ENCODE data around the gene SH3BP5L.

- TF ChIP-seq, protein P1, sequence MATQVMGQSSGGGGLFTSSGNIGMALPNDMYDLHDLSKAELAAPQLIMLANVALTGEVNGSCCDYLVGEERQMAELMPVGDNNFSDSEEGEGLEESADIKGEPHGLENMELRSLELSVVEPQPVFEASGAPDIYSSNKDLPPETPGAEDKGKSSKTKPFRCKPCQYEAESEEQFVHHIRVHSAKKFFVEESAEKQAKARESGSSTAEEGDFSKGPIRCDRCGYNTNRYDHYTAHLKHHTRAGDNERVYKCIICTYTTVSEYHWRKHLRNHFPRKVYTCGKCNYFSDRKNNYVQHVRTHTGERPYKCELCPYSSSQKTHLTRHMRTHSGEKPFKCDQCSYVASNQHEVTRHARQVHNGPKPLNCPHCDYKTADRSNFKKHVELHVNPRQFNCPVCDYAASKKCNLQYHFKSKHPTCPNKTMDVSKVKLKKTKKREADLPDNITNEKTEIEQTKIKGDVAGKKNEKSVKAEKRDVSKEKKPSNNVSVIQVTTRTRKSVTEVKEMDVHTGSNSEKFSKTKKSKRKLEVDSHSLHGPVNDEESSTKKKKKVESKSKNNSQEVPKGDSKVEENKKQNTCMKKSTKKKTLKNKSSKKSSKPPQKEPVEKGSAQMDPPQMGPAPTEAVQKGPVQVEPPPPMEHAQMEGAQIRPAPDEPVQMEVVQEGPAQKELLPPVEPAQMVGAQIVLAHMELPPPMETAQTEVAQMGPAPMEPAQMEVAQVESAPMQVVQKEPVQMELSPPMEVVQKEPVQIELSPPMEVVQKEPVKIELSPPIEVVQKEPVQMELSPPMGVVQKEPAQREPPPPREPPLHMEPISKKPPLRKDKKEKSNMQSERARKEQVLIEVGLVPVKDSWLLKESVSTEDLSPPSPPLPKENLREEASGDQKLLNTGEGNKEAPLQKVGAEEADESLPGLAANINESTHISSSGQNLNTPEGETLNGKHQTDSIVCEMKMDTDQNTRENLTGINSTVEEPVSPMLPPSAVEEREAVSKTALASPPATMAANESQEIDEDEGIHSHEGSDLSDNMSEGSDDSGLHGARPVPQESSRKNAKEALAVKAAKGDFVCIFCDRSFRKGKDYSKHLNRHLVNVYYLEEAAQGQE (IDR thresholded peaks at IDR 0.05; ENCODE audit: insufficient read depth in 1 of 2, low read depth in 2 of 2, low read length in 2 of 2), result no peak
- TF ChIP-seq POLR2AphosphoS5 (IDR thresholded peaks at IDR 0.05; ENCODE audit: low read depth, low read length) (no peak), FOXP2 (optimal IDR thresholded peaks at IDR 0.05; ENCODE audit: borderline replicate concordance, extremely low read depth, extremely low read length, insufficient read depth) (no peak), SIN3A (IDR thresholded peaks at IDR 0.05; ENCODE audit: borderline replicate concordance, insufficient read depth, low read length) (no peak)
Observed at GRCh38 chr1:248779350-248779749, 46.4 kb downstream of the SH3BP5L start.
